Stimulated activated CD4-positive, alpha-beta T cell treated with anti-CD3 and anti-CD28 coated beads, Interleukin-4, amount 100 ng/mL, for 4 hours (primary cell): ENCODE measurements around the gene HSPA1B.
"Not testable (repeated sequence)": the region's sequence is repeated elsewhere in the genome, so short reads cannot be mapped to it uniquely, and the experiment has no call there.

Experiments used
- DNase-seq, 2 experiments: peaks; one replicate each; pipeline ENCODE4 v3.0.0-alpha.2; 2020

Gene HSPA1B

DNA sequence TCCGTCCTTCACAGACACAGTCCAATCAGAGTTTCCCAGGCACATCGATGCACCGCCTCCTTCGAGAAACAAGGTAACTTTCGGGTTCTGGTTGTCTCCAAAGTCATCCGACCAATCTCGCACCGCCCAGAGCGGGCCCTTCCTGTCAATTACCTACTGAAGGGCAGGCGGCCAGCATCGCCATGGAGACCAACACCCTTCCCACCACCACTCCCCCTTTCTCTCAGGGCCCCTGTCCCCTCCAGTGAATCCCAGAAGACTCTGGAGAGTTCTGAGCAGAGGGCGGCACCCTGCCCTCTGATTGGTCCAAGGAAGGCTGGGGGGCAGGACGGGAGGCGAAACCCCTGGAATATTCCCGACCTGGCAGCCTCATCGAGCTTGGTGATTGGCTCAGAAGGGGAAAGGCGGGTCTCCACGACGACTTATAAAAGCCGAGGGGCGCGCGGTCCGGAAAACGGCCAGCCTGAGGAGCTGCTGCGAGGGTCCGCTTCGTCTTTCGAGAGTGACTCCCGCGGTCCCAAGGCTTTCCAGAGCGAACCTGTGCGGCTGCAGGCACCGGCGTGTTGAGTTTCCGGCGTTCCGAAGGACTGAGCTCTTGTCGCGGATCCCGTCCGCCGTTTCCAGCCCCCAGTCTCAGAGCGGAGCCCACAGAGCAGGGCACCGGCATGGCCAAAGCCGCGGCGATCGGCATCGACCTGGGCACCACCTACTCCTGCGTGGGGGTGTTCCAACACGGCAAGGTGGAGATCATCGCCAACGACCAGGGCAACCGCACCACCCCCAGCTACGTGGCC is at the start of gene HSPA1B:
Gene HSPA1B, plus strand, starts transcription at position 453 of the 794 bp plus-strand sequence. Its CDS starts 213 bp downstream, at position 666.
- DNase-seq: peak; percentile 84 to 90

DNA sequence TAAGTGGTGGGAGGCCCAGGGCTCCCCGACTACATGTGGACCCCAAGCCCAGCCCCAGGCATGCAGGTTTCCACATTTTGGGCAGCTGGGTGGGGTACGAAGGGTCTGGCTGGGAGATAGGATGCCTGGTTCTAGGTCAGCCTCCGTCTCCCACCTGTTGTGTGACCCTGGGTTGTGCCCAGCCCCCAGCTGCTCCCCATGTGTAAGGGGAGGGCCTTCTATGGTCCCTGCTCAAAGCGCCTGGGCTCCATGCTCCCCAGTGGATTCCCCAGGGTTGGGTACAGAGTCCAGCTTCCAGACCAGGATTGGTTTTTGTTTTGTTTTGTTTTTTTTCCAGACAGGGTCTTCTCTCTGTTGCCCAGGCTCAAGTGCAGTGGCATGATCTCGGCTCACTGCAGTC is 49.3 kb upstream of the HSPA1B start:
- DNase-seq: no peak

DNA sequence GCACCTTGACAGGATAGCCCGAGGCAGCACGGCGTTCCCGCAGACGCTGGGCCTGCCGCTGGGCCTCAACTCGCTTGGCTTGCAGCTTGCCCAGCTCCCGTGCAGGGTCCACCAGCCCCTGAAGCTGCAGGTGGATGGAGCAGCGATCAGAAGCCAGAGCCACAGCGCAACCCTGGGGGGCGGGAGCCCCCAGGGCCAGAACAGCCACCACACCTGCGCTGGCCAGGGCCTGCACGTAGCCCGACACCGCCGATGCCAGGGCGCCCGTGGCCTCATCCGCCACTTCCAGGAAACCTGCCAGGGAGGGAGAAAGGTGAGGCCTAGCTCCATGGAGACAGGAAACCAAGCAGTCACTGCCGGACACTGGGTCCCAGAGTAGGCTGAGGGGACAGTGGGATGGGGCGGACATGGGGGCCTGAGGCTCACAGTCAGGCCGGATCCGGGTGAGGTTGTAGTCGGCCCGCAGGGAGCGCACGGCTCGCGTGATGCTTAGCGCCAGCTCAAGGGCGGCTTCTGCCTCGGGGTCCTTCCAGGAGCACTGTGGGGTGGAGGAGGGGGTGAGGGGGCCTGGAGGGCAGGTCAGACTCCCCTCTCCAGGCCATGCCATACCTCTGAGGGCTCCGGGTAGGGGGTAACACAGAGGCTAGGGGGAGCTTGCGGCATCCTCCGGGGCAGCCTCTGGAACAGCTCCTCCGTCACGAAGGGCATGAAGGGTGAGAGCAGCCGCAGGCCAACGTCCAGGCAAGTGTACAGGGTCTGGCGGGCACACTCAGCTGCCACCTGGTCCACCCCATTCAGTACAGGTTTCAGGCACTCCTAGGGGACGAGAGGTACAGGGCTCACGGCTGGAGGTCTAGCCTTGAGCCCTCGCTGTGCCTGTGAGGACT is 48.3 kb upstream of the HSPA1B start:
- DNase-seq: no peak

DNA sequence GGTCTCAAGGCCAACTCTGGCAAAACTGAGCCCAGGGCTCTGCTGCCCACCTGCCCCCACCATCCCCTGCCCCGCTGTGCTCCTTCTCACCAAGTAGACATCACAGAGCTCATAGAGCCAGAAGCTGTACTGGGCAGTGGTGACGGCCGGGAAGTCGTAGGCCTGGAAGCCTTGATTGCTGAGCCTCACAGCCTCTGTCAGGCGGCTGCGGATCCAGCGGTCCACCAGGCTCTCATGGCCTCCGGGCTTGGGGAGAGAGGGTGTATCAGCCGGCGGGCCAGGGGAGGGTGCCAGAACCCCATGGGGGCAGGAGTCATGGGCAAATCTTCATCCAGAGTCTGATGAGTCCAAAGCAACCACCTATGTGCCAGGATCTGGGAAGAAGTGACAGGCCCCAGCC is 47.6 kb upstream of the HSPA1B start:
- no peak for DNase-seq

DNA sequence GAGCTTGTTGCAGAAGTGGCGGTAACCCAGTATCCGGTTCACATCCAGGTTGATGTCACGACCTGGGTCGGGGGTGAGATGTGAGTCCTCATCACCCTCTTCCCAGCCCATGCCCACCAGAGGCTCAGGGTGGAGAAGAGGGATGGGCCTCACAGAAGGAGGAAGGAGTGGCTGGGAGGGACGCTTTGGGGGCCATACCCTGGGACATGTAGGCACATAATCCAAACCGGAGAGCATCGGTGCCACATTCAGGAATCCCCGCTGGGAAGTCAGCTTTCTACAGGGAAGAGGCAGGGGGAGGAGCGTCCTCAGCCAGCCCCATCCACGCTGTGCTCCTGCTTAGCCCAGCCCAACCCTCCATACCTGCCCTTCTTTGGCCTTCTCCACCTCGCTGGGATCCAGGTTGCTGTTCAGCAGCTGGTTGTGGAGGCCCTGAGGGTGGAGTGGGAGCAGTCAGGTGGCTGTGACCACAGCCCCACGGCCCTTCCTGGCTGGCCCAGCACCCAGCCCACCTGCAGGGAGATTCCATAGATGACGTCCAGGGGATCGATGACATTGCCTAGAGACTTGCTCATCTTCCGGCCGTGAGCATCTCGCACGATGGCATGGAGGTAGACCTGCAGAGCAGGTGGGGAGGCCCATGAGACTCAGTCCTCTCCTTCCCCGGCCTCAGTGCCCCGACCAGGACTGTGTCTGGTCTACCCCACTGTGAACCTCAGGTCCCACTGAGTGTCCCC is 46.9 kb upstream of the HSPA1B start:
- no peak for DNase-seq

DNA sequence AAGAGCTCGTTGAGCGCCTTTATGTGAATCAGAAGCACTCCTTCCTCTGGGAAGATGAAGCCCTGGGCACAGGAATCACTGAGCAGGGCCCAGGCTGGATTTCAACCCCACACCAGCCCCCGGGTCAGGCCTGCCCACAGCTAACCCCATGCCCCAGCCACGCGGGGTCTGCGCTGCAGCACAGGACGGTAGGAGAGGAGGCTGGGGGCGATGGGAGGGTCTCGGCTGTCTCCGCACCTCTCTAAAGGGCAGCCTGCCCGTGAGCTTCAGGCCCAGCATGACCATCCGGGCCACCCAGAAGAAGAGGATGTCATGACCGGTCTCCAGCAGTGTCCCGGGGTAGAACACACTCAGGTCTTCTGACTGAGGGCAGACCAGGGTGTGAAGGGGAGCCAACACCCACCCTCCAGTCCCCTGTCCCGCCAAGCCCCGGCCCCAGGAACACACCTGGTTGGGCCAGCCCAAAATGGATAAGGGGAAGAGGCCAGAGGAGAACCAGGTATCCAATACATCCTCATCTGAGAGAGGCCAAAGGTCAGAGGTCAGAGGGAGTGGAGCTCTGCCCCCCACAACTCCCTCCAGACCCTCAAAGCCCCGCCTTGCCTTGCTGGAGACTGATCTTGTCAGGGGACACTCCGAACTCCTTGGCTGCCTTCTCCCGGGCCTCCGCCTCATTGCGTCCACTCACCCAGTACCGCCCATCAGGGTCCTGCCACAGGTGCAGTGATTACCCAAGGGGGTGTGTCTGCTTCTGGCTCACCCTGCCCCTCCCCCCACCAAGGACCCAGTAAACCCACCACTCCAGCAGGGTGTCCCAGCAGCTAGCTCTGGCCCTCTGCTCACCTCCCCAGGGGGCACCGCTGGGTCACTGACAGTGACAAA is 46.1 kb upstream of the HSPA1B start:
- DNase-seq: no peak

DNA sequence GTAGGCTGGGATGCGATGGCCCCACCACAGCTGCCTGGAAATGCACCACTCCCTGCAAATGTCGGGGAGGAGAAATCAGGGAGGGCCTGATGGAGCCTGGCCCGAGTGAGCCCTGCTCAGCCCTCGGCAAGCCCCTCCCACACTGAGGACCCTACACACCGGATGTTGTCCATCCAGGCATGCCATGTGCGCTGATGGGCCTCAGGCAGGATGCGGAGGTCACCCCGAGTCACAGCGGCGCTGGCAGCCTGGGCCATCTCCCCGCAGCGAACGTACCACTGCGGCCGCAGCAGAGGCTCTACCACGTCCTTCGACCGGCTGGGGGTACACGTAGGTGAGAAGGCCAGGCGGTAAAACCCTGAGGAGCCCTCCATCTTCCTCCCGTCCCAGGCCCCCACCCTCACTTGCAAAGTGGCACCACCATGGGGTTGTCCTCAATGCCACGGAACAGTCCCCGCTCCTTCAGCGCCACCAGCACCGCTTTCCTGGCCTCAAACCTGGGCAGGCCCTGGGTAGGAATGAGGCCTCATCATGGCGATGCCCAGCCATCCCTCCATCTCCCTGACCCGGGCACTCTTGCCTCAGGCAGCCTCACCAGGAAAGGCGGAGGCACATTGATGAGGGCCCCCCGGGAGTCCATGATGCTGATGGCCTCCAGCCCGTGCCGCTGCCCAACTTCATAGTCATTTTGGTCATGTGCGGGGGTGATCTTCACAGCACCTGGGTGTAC is 45.2 kb upstream of the HSPA1B start:
- DNase-seq: no peak

DNA sequence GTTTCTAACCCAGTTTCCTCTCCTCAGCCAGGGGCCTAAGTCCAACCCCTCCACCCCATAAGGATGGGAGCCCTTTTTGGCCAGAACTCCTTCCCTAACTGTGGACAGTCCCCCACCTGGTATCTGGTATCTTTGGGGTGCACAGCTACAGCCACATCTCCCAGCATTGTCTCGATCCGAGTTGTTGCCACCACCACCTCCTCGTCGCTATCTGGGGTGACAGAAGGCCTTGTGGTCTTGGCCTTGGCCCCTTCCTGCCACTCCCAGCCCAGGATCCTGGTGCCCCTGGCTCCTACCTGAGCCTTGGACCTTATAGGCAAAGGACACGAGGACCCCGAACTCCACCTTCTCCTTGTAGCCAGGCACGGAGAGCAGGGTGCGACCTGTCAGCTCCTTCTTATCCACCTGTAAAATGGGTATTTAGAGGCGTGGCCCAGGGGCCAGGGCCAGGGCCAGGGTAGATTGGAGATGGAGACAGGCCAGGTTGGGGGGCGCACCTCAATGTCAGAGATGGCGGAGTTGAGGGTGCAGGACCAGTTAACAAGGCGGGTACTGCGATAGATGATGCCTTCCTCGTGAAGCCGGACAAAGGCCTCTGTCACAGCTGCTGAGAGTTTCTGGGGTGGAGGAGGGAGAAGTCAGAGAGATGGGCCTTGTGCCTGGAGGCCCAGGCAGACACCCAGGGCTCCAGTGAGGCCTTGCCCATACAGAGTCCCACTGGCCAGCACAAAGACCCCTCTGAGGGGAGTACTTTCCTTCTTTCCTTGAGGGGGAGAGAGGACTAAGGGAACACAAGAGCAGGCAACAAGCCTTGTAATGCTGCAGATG is 43.2 kb upstream of the HSPA1B start:
- no peak for DNase-seq

DNA sequence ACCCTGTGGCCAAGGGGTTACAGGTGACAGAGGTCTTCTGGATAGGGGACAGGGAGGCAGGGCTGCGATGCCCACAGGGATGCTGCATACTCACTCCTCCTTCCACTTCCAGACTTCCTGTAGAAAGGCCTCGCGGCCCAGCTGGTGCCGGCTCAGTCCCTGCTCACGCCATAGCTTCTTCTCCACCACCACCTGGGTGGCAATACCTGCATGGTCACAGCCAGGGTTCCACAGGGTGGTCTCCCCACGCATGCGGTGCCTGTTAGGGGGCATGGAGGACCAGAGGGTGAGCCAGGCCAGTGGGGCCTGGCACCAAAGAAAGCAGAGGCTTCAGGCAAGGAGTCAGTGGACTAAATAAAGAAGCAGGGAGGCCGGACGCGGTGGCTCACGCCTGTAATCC is 42.1 kb upstream of the HSPA1B start:
- DNase-seq: no peak

DNA sequence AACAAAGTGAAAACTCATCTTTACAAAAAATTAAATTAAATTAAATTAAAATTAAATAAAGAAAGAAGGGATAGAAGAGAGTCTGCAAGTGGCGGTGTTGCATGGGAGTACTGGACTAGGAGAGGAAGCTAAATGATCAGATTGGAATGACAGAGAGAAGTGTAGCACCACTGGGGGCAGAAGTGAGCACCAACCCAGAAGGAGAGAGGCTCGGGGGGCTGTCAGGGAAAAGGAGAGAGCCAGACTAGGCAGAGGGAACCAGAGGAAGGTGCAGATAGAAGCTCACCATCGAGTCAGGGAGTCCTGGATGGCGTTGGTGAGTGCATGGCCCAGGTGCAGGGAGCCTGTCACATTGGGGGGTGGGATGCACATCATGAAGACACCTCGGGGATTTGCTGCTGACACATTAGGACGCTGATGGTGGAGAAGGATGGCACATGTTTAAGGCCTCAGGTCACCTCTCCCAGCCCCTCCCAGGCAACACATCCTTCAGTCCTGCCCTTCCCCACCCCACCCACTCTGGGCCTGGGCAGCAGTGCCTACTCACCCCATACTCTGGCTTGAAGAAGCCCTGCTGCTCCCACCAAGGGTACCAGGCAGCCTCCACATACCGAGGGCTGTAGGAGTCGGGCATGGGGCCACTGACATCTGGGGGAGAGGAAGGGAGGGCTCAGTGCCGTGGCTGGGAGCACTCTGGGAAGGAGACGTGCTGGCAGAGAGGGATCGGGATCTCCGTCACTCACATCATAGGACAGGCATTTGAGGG is 36.0 kb upstream of the HSPA1B start:
- no peak for DNase-seq

DNA sequence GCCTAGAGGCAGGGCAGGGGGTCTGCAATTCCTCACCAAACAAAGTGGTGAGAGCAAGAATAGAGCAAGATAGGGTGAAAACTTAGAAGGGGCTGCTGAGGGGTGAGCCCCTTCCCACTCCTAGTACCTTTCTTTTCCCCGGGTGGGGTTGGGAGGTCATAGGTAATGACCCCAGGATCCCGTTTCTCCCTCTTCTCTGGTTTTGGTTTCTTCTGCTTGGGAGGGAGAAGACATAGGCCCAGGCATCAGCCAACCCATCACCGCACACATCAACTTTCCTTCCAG is 35.5 kb upstream of the HSPA1B start:
- no peak for DNase-seq

DNA sequence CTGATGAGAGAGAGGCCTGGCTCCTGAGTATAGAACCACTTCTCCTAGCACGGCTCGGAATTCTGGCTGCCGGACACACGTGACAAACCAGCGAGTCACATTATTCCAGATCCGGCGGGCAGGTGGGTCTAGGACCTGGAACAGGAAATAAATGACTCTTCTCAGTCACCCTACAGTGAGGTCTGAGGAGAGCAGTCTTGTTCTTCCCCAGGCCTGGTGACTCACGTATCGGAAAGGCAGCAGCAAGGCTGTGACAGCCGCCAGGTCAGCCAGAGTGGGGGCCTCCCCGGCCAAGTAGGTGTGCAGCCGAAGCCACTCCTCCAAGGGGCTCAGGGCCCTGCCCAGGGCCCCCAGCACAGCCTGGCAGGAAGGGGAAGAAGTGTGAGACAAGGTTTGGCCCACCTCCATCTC is 34.8 kb upstream of the HSPA1B start:
- DNase-seq: no peak

DNA sequence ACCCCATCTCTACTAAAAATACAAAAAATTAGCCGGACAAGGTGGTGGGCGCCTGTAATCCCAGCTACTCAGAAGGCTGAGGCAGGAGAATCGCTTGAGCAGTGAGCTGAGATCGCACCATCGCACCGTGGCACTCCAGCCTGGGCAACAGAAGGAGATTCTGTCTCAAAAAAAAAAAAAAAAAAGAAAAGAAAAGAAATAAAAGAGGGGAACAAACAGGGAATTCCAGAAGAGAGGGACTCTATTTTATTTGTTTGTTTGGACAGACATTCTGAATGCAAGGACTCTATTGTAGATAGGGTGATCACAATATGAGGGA is 33.7 kb upstream of the HSPA1B start:
- DNase-seq: not testable (repeated sequence)

DNA sequence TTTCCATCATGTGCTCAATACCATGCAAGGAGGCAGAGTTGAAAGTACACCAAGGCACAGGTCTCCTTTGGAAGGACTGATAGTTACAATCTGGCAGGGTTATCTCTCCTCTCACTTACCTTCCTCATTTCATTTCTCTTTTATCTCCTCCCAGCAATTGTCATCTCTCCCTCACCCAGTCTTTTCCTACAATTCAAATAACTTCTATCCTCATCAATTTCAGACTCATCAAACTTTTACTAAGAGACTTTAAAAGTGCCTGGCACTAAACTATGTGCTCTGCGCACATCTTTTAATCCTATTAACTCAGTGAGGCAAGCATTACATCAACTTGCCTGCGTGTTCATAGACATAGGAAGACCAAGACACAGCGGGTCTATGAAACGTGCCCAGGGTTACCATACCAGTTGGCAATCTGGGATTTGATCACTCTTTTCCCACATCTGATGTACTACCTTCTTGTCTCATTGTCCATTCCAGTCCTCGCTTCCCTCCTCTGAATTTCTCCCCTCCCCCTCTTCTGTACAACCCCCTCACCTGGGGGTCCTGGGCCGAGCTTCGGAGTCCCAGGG is 33.2 kb upstream of the HSPA1B start:
- DNase-seq: no peak

DNA sequence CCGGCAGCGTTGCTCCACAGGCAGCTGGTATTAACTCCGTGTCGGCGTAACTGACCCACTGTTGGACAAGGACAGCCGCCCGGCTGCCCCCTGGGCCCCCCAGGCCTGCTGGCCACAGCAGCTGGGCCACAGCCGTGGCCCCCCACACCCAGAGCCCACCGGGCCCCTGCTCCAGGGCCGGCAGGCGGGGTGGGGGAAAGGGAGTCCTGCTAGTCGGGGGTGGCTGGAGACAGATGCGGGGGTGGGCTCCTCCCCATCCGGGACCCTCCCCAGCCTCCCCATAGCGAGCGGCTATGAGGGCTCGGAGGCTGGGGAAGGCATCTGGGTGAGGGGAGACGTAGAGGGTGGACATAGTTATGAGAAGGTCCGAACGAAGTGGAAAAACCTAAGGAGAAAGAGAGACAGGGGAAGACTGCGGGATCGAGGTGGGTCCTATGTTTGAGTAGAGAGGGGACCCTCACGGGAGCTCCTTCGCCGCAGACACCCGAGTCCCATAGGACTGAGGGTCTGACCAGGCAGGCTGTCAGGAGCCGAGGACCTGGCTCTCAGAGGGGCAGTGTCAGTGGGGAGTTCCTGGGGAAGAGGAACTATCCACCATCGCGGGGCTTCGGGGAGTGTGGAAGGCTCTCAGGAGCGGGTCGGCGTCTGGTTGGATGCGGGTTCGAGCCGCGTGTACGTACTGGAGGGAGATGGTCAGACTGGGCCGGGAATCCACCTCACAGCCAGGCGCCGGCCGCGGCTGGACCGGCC is 32.5 kb upstream of the HSPA1B start:
- DNase-seq: no peak

DNA sequence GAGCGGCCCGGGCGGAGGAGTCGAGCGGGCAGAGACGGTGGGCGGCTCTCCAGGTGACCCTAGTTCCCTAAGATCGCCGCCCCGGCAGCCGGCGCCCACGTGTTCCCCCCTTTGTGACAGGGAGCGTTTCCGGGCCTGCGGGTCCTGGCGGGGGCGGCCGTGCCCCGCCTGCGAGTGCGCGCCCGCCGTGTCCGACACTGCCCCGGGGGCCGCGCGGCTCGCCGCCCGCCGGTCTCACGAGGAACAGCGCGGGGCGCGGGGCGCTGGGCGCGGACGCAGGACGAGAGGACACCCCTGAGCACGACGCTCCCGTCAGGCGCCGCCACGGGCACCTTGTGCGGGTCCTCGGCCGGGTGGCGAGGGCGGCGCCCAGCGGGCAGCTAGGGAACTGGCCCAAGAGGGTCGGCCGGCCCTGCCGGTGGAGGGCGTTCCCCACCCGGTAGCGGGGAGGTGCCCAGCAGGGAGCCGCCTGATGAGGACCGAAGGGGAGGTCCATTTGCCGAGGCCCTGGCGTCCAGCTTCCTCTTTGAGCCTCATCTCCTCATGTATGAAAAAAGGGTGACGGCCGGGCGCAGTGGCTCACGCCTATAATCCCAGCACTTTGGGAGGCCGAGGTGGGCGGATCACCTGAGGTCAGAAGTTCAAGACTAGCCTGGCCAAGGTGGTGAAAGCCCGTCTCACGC is 31.8 kb upstream of the HSPA1B start, which contains the start of gene VARS1:
Gene VARS1, minus strand, starts transcription at position 137 of the 683 bp plus-strand sequence. CDS start 535 bp downstream, outside the sequence.
- DNase-seq: peak; percentile 76 to 82

DNA sequence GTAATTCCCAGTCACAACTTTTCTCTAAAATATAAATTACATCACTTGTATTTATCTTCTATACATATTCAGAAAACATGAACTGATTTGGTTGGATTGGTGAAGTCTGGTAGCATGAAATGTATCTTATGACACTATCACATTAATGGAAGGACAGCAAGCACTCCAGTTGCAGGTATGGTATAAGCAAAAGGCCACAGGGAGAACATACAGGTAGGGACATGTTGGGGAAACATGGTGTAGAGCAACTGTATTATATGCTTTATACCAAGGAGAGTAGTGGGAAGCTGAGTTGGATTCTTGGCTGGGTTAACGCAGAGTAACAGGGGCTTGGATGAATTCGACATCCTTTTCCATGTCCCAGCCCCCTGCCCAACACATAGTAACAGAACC is 30.5 kb upstream of the HSPA1B start:
- DNase-seq: no peak

DNA sequence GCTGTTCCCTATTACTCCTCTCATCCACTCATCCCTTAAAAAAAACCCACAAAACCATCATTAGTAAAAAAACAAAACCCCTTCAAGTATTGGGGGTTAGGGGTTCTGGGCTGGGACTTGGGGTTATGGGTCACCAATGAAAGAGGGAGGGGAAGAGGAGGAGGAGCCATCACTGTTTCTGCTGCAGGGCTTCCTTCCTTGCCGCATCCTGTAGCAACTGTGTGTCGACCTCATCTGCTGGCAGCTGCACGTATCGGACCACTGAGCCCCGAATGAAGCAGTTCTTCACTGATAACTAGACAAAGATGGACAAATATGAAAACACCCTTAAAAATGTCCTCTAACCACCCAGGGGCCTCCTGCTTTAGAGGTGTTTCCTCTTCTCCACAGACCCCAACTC is 29.9 kb upstream of the HSPA1B start:
- no peak for DNase-seq
